AG04449 (cell line): ENCODE measurements around the gene NR2F1-AS1.

Source experiments
- CTCF ChIA-PET: fragments of 350-600 bp; formaldehyde crosslinking; extraction: SDS; loops from one replicate; lab custom pipeline; 2021; ENCODE audit warnings: antibody characterized with exemption; lab: Yijun Ruan, JAX
- POLR2A ChIA-PET: fragments of 400-600, 350-600 bp; formaldehyde crosslinking; extraction: SDS; loops from one replicate; lab custom pipeline; 2020; ENCODE audit warnings: antibody characterized with exemption, inconsistent platforms; lab: Yijun Ruan, JAX
- DNase-seq: peaks from one replicate; pipeline ENCODE4 v3.0.0-alpha.2; 2010; ENCODE audit warnings: low read depth, low spot score
- H3K4me3 ChIP-seq: 2 replicates; pipeline ENCODE4 v1.5.1; 2011; ENCODE audit warnings: low read depth, mild to moderate bottlenecking, control low read depth, low read length
- TF ChIP-seq, protein P1 (sequence below): IDR thresholded peaks from one replicate; pipeline ENCODE4 v1.5.1; 2011; ENCODE audit warnings: mild to moderate bottlenecking, moderate library complexity, low read length, control low read depth, inconsistent platforms; ENCODE audit not compliant: insufficient read depth; ENCODE audit errors: missing control alignments

Gene NR2F1-AS1

DNA sequence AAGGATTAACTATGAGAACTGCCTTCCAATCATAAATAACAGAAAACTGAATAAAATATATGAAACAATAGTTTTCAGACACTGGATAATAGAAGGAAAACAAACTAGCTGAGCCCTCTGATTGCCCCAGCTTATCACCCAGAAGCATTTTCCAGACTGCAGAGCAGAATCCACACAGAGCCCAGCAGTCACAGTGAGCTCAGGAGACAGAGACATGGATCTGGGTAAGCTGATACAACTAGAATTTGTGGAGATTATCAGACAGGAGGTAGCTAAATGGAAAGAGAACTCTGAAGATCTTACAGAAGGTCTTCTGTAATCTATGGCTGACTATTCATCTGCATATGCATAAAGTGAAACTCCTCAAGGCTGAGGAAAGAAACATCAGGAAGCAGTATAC lies 128.8 kb downstream of the NR2F1-AS1 start:
- TF ChIP-seq, protein P1, sequence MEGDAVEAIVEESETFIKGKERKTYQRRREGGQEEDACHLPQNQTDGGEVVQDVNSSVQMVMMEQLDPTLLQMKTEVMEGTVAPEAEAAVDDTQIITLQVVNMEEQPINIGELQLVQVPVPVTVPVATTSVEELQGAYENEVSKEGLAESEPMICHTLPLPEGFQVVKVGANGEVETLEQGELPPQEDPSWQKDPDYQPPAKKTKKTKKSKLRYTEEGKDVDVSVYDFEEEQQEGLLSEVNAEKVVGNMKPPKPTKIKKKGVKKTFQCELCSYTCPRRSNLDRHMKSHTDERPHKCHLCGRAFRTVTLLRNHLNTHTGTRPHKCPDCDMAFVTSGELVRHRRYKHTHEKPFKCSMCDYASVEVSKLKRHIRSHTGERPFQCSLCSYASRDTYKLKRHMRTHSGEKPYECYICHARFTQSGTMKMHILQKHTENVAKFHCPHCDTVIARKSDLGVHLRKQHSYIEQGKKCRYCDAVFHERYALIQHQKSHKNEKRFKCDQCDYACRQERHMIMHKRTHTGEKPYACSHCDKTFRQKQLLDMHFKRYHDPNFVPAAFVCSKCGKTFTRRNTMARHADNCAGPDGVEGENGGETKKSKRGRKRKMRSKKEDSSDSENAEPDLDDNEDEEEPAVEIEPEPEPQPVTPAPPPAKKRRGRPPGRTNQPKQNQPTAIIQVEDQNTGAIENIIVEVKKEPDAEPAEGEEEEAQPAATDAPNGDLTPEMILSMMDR, result no peak
- ChIA-PET POLR2A (no interaction called here), CTCF (interaction anchor here (0.9 kb wide), 1 partner anchor 11 kb away, joined by 3 read pairs; no protein-coding TSS in a partner anchor)
- no peak overlapping the region for H3K4me3 ChIP-seq
- no peak for DNase-seq

DNA sequence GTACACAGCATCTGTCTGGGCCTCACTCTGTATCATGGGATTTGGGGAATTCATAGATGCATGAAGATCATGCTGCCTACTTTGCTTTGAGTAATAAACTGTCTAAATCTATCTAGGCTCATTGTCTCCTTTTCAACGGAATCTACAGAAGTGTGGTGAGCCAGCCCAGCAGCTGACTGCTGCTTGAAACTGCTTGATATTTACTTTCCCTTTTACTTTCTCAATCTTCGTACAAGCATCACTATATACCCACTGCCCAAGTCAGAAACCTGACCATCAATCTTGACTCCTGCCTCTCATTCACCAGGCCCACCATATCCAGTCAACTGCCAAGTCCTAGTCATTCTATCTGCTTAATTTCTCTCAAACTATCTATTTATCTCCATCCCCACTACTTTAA lies 142.9 kb downstream of the NR2F1-AS1 start:
- ChIA-PET CTCF (no interaction called here), POLR2A (no interaction called here)
- TF ChIP-seq, protein P1, result no peak
- no peak for DNase-seq
- no peak overlapping the region for H3K4me3 ChIP-seq

DNA sequence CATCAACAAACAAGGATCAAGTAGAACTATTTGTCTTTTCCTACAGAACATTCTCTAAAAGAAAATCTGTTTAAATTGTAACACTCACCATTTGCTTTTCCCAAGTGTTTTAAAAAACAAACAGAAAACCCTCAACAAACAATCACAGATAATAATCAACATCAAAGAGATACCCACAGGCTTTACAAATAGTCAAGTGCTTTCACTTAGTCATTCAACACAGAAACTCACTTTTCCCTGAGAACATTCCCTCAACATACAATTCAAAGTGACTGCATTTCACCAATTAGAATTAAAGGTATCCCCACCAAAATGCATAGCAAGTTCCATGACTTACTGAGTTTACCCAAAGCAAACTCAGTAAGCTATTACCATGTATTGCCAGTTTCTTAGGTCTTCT lies 144.9 kb downstream of the NR2F1-AS1 start:
- CTCF ChIA-PET, result no interaction called here
- DNase-seq, result no peak

DNA sequence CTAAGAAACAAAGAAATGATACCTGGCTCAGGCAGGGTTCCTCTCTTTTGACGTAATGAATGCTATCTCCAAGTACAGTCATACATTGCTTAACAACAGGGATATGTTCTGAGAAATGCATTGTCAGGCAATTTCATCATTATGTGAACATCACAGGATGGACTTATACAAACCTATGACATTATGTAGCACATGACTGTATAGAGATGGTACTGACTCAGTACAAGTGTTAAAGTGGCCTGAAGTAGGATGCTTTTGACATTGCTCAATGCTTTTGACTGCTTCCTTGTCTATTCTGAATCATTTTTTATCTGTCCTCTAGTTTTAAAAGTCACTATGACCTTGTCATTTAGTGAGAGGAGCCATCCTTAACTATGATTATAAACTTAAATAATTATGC lies 147.6 kb downstream of the NR2F1-AS1 start:
- CTCF ChIA-PET, result no interaction called here
- TF ChIP-seq, protein P1, result no peak
- no peak overlapping the region for H3K4me3 ChIP-seq
- POLR2A ChIA-PET, result no interaction called here
- peak; percentile 54 for DNase-seq

More for the DNA sequence above, 144.9 kb downstream of the NR2F1-AS1 start:
- POLR2A ChIA-PET, result no interaction called here
- TF ChIP-seq, protein P1, result no peak
- no peak overlapping the region for H3K4me3 ChIP-seq

DNA sequence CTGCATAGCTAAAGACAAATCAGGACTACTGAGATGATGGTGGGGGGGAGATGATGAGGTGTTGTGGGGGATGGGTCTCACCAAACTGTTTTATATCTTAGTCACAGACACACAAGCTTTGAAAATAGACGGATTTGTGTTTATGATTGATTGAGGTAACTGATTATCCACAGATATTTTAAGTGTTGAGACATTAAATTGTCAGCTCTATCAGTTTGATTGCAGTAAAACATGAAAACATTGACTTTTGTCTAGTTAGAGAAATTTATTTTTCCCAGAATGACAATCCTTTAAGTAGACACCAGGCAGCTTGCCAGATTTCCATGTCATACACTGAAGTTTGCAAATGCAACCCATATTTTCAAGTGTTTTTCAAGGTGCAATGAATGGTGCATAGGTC lies 149.8 kb downstream of the NR2F1-AS1 start:
- DNase-seq, result no peak
- H3K4me3 ChIP-seq, result no peak overlapping the region
- ChIA-PET POLR2A (no interaction called here), CTCF (no interaction called here)
- TF ChIP-seq, protein P1, result no peak

DNA sequence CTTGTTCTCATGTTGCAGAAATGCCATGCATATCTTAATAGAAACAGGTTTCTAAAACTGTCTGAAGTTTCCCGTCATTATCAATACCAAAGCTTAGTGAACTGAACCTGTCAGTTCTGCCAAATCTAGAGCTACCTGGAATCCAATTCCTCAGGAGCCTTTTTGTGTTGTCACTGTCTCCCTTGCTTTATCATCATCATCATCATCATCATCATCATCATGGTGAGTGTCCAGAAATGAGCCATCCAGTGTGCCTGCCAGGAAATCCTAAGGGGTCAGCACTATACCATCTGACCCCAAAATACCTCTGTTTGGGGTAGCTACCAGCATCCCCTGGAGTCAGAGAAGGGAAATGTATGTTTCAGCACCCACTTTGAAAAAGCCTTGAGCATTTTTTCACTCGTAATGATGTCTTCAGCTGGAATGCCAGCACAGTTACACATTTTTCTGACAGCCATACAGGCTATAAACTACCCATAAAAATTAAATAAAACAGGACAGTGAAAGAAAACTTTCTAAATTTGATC lies 150.3 kb downstream of the NR2F1-AS1 start:
- DNase-seq, result no peak
- H3K4me3 ChIP-seq, result no peak overlapping the region
- POLR2A ChIA-PET, result no interaction called here
- CTCF ChIA-PET, result no interaction called here
- TF ChIP-seq, protein P1, result no peak
